ENCODE measurements around the gene PPARD. TPM values are rescaled to one million over a fixed set of nuclear protein-coding genes. Genes with fewer than 3 reads are reported as not detected.
A peak's percentile ranks its signal among the peaks of the same experiment; 100 is the strongest.

PPARD gene
- total RNA-seq, 4 donors from 2014 or later = 17.0 to 42.8 (median 28.2) TPM

DNA sequence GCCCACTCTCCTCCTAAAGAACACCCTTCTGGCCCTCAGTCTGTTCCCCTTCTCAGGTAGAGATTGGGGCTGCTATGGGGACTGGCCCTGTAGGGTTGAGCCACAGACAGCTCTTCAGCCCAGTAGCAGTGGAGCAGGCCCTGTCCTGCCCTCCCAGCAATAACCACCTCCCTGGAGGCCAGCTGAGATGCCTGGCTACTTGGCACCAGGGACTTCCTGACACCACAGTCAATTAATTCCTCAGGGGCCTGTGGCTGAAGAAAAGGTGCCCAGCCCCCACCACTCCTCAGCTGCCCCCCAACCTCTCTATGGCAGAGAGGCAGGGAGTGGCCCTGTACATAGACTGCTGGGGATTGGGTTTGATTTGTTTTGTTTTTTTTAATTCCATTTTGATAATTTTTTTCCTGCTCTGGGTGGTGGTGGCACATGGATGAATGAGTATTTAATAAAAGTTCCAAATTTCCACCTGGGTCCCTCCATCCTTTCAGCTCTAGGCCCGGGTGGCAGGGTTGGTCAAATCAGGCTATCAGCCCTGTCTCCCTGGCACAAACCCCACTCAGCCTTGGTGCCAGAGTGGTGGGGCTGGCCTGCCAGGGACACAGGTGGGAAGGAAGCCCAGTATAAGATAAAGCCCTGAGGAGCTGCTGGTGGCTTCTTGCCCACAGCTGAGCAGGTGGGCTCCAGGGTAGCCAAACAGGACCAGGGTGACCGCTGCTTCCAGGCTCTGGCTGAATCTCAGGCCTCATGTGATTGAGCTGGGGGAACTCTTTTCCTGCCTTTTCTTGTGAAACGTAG lies 46.6 kb upstream of the PPARD start:
- H3K4me3 ChIP-seq = no peak overlapping the region
- no peaks in the 10 kb centered on the region for H3K27me3 ChIP-seq
- H3K9me3 ChIP-seq = no peaks in the 10 kb centered on the region
- WGBS, 2 donors = 20 to 83% methylated on average over 1 of the region's 3 CpGs
- H3K36me3 ChIP-seq = peaks cover 3 to 58% (median 8%) of the 10 kb centered on the region in 3 donors
- H3K27ac ChIP-seq = no peak overlapping the region
- TF ChIP-seq, protein P1, sequence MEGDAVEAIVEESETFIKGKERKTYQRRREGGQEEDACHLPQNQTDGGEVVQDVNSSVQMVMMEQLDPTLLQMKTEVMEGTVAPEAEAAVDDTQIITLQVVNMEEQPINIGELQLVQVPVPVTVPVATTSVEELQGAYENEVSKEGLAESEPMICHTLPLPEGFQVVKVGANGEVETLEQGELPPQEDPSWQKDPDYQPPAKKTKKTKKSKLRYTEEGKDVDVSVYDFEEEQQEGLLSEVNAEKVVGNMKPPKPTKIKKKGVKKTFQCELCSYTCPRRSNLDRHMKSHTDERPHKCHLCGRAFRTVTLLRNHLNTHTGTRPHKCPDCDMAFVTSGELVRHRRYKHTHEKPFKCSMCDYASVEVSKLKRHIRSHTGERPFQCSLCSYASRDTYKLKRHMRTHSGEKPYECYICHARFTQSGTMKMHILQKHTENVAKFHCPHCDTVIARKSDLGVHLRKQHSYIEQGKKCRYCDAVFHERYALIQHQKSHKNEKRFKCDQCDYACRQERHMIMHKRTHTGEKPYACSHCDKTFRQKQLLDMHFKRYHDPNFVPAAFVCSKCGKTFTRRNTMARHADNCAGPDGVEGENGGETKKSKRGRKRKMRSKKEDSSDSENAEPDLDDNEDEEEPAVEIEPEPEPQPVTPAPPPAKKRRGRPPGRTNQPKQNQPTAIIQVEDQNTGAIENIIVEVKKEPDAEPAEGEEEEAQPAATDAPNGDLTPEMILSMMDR (IDR thresholded peaks at IDR 0.05) = no peak
- no peak for TF ChIP-seq POLR2A (IDR thresholded peaks at IDR 0.05)
- intact Hi-C loops (cut with DNase I) = no loop called here
- DNase-seq = no peak
- peaks cover 5 to 40% (median 21%) of the 10 kb centered on the region in 3 donors for H3K4me1 ChIP-seq

DNA sequence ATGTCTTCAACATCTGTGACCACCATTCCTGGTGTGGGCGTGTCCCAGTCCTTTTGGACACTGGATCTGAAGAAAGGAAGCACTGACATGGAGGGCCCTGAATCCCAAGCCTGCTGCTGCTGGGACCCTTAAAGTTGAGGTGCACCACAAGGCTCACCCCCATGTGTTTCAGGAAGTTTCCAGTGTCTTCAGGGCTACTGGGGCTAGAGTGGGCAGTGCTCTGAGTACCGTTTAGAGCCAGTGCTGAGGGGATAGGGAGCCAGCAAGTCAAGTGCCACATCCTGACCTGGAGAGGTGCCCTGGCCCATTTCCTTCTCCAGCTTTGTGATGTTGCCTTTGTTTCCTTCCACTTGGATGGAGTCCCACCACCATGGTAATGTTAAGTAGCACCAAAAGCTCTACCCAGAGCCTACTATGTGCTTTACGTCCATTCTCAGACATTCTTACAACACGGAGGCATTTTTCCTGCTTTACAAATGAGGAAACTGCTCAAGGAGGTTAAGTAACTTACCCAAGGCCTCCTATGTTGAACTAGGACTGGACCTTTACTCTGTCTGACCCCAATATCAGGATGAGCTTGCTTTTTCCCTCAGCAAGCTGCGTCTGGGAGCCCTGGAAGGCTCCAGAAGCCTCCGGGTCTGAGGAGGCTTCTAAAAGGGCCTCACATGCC lies 45.3 kb upstream of the PPARD start:
- Histone ChIP-seq H3K4me1 (peaks cover 5 to 53% (median 26%) of the 10 kb centered on the region in 3 donors), H3K27ac (peak overlapping the region; percentile 90 to 92 (median 90)), H3K9me3 (no peaks in the 10 kb centered on the region), H3K27me3 (no peaks in the 10 kb centered on the region), H3K36me3 (peaks cover 0 to 45% (median 8%) of the 10 kb centered on the region in 3 donors), H3K4me3 (peak overlapping the region in 2 of 4 donors; percentile 56 to 67)
- 42 to 53% methylated on average over 3 to 5 of the region's 6 CpGs for WGBS, 2 donors
- intact Hi-C loops (cut with DNase I) = no loop called here
- DNase-seq = no peak
- no peak for TF ChIP-seq POLR2A (IDR thresholded peaks at IDR 0.05)
- TF ChIP-seq, protein P1 (IDR thresholded peaks at IDR 0.05) = no peak

DNA sequence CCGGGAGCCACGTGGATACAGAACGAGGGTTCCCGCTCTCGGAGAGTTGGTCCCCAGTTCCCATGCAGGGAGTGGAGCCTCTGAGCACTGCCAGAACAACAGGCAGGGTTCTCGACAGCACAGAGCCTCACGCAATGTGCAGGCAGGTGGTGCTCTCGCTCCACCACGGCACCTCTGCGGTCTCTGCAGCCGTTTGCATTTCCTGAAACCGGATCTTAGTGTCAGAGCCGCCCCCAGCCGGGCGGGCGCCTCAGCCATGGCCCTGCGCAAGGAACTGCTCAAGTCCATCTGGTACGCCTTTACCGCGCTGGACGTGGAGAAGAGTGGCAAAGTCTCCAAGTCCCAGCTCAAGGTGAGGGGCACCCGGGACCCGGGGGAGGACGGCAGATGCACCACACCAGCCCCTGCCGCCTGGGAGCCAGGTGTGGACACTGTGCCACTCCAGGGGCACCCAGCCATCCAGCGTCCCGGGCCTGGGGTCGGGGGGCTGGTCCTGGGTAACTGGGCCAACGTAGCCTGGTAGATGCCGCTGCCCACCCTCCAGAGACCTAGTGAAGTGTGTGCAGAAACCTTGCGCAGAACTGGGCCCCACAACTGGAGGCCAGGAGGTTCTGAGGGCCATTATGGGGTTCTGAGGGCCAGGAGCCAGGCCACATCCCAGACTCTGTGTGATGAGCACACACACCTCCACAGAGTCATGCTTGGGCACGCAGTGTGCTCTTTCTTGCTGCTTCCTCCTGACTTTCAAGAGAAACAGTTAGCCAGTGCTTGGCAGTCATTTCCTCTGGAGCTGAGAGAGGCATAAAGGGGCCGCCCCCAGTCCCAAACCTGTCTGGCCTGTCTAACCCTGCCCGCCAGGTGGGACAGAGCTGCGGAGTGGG lies 44.5 kb upstream of the PPARD start, which contains the start of gene DEF6:
TSS of gene DEF6 (plus strand) at position 218 of the 881 bp plus-strand sequence. CDS start at position 257, 39 bp downstream.
- Histone ChIP-seq H3K27ac (peak within 1 kb of the TSS; percentile 90 to 92 (median 90)), H3K27me3 (no peaks in the 10 kb centered on the region), H3K9me3 (no peaks in the 10 kb centered on the region), H3K4me3 (peak within 1 kb of the TSS; percentile 42 to 67 (median 58)), H3K4me1 (peaks cover 5 to 61% (median 34%) of the 10 kb centered on the region in 3 donors), H3K36me3 (peaks cover 0 to 37% (median 2%) of the 10 kb centered on the region in 3 donors)
- 0 to 15% methylated on average over 2 of the region's 35 CpGs for WGBS, 2 donors
- TF ChIP-seq, protein P1 (IDR thresholded peaks at IDR 0.05) = peak; percentile 71 to 98 (median 91)
- peak in 1 of 4 donors; percentile 85 for TF ChIP-seq POLR2A (IDR thresholded peaks at IDR 0.05)
- intact Hi-C loops (cut with DNase I) = no loop called here
- DNase-seq = peak; percentile 48

DNA sequence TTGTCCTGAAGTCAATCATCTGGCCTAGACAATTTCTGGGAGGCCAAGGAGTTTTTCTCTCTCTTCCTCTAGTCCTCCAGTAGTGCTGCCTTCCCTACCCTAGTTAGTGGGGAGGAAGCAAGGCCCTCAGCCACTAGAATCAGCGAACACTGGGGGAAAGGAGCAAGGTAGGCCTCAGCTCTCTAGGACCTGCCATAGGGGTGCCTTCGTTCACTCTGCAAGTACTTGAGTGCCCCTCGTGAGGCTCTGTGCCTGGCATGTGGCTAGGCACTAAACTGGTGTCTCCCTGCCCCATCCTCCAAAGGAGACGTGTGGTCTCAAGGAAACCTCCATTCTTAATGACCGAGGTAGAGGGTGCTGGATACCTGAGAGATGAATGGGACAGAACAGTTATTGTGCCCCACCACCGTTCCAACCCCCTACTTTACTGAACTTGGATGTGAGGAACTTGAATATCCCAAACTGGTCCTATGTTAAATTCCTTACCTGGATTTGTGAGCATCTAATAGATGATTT lies 43.7 kb upstream of the PPARD start:
- no peak for DNase-seq
- no peak for TF ChIP-seq POLR2A (IDR thresholded peaks at IDR 0.05)
- TF ChIP-seq, protein P1 (IDR thresholded peaks at IDR 0.05) = no peak
- H3K4me1 ChIP-seq = peaks cover 5 to 69% (median 41%) of the 10 kb centered on the region in 3 donors
- no peaks in the 10 kb centered on the region for H3K27me3 ChIP-seq
- intact Hi-C loops (cut with DNase I) = no loop called here
- H3K27ac ChIP-seq = peak overlapping the region; percentile 90 to 92 (median 90)
- peaks cover 0 to 29% (median 0%) of the 10 kb centered on the region in 3 donors for H3K36me3 ChIP-seq
- 37 to 39% methylated on average over 2 to 5 of the region's 6 CpGs for WGBS, 2 donors
- H3K4me3 ChIP-seq = peak overlapping the region; percentile 42 to 67 (median 58)
- no peaks in the 10 kb centered on the region for H3K9me3 ChIP-seq
